GM08714 (cell line): ENCODE results near the gene LRRC1.

Source experiments
- H3K4me3 ChIP-seq: fragments of 200-500 bp; sonication (Bioruptor generic); 2 replicates; pipeline ENCODE4 v1.5.1; 2014; ENCODE audit warnings: mild to moderate bottlenecking, low read length, inconsistent platforms
- ZNF274 ChIP-seq: IDR thresholded peaks from 2 replicates; pipeline ENCODE4 v1.6.1; 2012; ENCODE audit warnings: mild to moderate bottlenecking, low read depth, low read length

LRRC1 gene

GRCh38 chr6:53934023-53934422, 139.2 kb downstream of the LRRC1 start:
- H3K4me3 ChIP-seq = no peak overlapping the region
- no peak for TF ChIP-seq ZNF274

GRCh38 chr6:53937461-53937860, 142.7 kb downstream of the LRRC1 start:
- no peak overlapping the region for H3K4me3 ChIP-seq
- TF ChIP-seq ZNF274 = no peak

GRCh38 chr6:53938810-53939209, 144.0 kb downstream of the LRRC1 start:
- H3K4me3 ChIP-seq = no peak overlapping the region
- TF ChIP-seq ZNF274 = no peak

GRCh38 chr6:53939830-53940229, 145.0 kb downstream of the LRRC1 start:
- H3K4me3 ChIP-seq = no peak overlapping the region
- TF ChIP-seq ZNF274 = no peak

GRCh38 chr6:53943395-53943794, 148.6 kb downstream of the LRRC1 start:
- no peak for TF ChIP-seq ZNF274
- no peak overlapping the region for H3K4me3 ChIP-seq

GRCh38 chr6:53944091-53944490, 149.3 kb downstream of the LRRC1 start:
- no peak for TF ChIP-seq ZNF274
- H3K4me3 ChIP-seq = no peak overlapping the region

- no peak overlapping the region for H3K4me3 ChIP-seq
- TF ChIP-seq ZNF274 = no peak
These were observed 149.7 kb downstream of the LRRC1 start for GRCh38 chr6:53944543-53944942.

GRCh38 chr6:53945765-53946407, 151.1 kb downstream of the LRRC1 start:
- TF ChIP-seq ZNF274 = no peak
- H3K4me3 ChIP-seq = no peak overlapping the region

- no peak for TF ChIP-seq ZNF274
- no peak overlapping the region for H3K4me3 ChIP-seq
These were observed 153.0 kb downstream of the LRRC1 start for GRCh38 chr6:53947780-53948179.

- no peak for TF ChIP-seq ZNF274
- H3K4me3 ChIP-seq = no peak overlapping the region
These were observed 156.6 kb downstream of the LRRC1 start for GRCh38 chr6:53951383-53951782.

- no peak for TF ChIP-seq ZNF274
These were observed 161.4 kb downstream of the LRRC1 start for GRCh38 chr6:53956068-53956711.

GRCh38 chr6:53956804-53957203, 162.0 kb downstream of the LRRC1 start:
- no peak for TF ChIP-seq ZNF274
- H3K4me3 ChIP-seq = no peak overlapping the region

More at GRCh38 chr6:53956068-53956711, 161.4 kb downstream of the LRRC1 start:
- H3K4me3 ChIP-seq = no peak overlapping the region

- no peak overlapping the region for H3K4me3 ChIP-seq
- TF ChIP-seq ZNF274 = no peak
These were observed 164.9 kb downstream of the LRRC1 start for GRCh38 chr6:53959717-53960116.

- TF ChIP-seq ZNF274 = no peak
These were observed 165.5 kb downstream of the LRRC1 start for GRCh38 chr6:53960311-53960710.

GRCh38 chr6:53961679-53962370, 167.0 kb downstream of the LRRC1 start:
- no peak for TF ChIP-seq ZNF274
- no peak overlapping the region for H3K4me3 ChIP-seq

More at GRCh38 chr6:53960311-53960710, 165.5 kb downstream of the LRRC1 start:
- no peak overlapping the region for H3K4me3 ChIP-seq
